ENCODE measurements around the gene ERP27.

GRCh38 chr12:14911131-14911530 is 27.2 kb downstream of the ERP27 start:
- no peak for TF ChIP-seq POLR2A (IDR thresholded peaks at IDR 0.05; ENCODE audit: low read depth, low read length)
- no peak for TF ChIP-seq TAF1 (IDR thresholded peaks at IDR 0.05; ENCODE audit: low read depth, low read length)
- TF ChIP-seq SPI1 (IDR thresholded peaks at IDR 0.05; ENCODE audit: low read depth, low read length) = no peak

All from GM12891 (cell line).